A549 (cell line): ENCODE measurements around the gene PTPRK. TPM values are rescaled to one million over a fixed set of nuclear protein-coding genes. Genes with fewer than 3 reads are reported as not detected.

Source experiments
- ATAC-seq, 2 experiments: fragments of 200-7000 bp in 1 of 2; fragments of >200 bp in 1 of 2; cut with Nextera tagmentation in 1 of 2; cut with Tn5 transposase in 1 of 2; 3 replicates each; pipeline versions ENCODE4 v1.8.0 to v1.9.1; 2018 to 2020; ENCODE audit warnings: mild to moderate bottlenecking in 1 of 2, moderate library complexity in 1 of 2
- CTCF ChIA-PET: fragments of 300-600 bp; sonication (Branson Sonifier 250); formaldehyde crosslinking; extraction: SDS; loops from one replicate; lab custom pipeline; 2021; ENCODE audit warnings: antibody characterized with exemption, inconsistent platforms; lab: Yijun Ruan, JAX
- POLR2A ChIA-PET: fragments of 350-600 bp; formaldehyde crosslinking; extraction: SDS; loops from one replicate; lab custom pipeline; 2021; ENCODE audit warnings: antibody characterized with exemption, inconsistent platforms; lab: Yijun Ruan, JAX
- DNase-seq, 2 experiments: peaks; one replicate each; pipeline versions ENCODE4 v3.0.0 to v3.0.0-alpha.2; 2011 to 2016; ENCODE audit warnings: low read depth in 1 of 2, low spot score in 1 of 2
- FAIRE-seq: peaks from 2 replicates; lab custom pipeline; 2011; peaks lifted over from hg19 to GRCh38; lab: Jason Lieb, UNC
- H3K27ac ChIP-seq, 2 experiments: fragments of >200 bp; sonication (Bioruptor Twin); formaldehyde crosslinking; 3 replicates each; pipeline ENCODE4 v1.5.1; 2016 to 2017
- H3K4me1 ChIP-seq: fragments of >200 bp; sonication (Bioruptor Twin); formaldehyde crosslinking; 3 replicates; pipeline ENCODE4 v1.6.1; 2016
- H3K4me2 ChIP-seq: fragments of >200 bp; sonication (Bioruptor Twin); formaldehyde crosslinking; 3 replicates; pipeline ENCODE4 v1.6.1; 2016
- H3K4me3 ChIP-seq: fragments of >200 bp; sonication (Bioruptor Twin); formaldehyde crosslinking; 3 replicates; pipeline ENCODE4 v1.5.1; 2016
- H3K9me3 ChIP-seq: fragments of >200 bp; sonication (Bioruptor Twin); formaldehyde crosslinking; 3 replicates; pipeline ENCODE4 v1.6.1; 2016
- BHLHE40 ChIP-seq: IDR thresholded peaks from 2 replicates; pipeline ENCODE4 v1.6.1; 2012; ENCODE audit warnings: low read depth, low read length, inconsistent platforms
- CHD4 ChIP-seq: fragments of 200-600 bp; sonication (generic); IDR thresholded peaks from 2 replicates; pipeline ENCODE4 v1.6.1; 2016; ENCODE audit warnings: antibody characterized with exemption, mild to moderate bottlenecking, borderline replicate concordance
- E2F6 ChIP-seq: IDR thresholded peaks from 2 replicates; pipeline ENCODE4 v1.6.1; 2012; ENCODE audit warnings: low read depth, borderline replicate concordance
- EHF ChIP-seq: fragments of 250-450 bp; sonication (Bioruptor Pico); IDR thresholded peaks from 2 replicates; pipeline ENCODE4 v1.5.0; 2020; ENCODE audit warnings: mild to moderate bottlenecking
- EHMT2 ChIP-seq: fragments of 200-600 bp; sonication (generic); IDR thresholded peaks from 2 replicates; pipeline ENCODE4 v1.6.1; 2016; ENCODE audit warnings: antibody characterized with exemption, low read depth, mild to moderate bottlenecking, moderate library complexity
- FOSL2 ChIP-seq, 2 experiments: fragments of 450-650 bp in 1 of 2; fragments of >200 bp in 1 of 2; sonication (Bioruptor Twin) in 1 of 2; formaldehyde crosslinking; IDR thresholded peaks; 2 replicates each; pipeline versions ENCODE4 v1.5.0 to v1.6.1; 2016 to 2020; ENCODE audit warnings: mild to moderate bottlenecking in 1 of 2, moderate library complexity in 1 of 2
- FOXS1 ChIP-seq: fragments of 250-450 bp; sonication (Bioruptor Pico); IDR thresholded peaks from 2 replicates; pipeline ENCODE4 v1.5.0; 2020; ENCODE audit warnings: mild to moderate bottlenecking, moderate library complexity
- MAZ ChIP-seq: fragments of 150-350 bp; IDR thresholded peaks from 2 replicates; pipeline ENCODE4 v1.6.1; 2014; ENCODE audit warnings: antibody characterized with exemption, low read depth, low read length, borderline replicate concordance
- MYC ChIP-seq: IDR thresholded peaks from 2 replicates; pipeline ENCODE4 v1.6.1; 2012; ENCODE audit warnings: mild to moderate bottlenecking, inconsistent platforms, low read length, improper control_type of control experiment, borderline replicate concordance
- NPAS2 ChIP-seq: fragments of 250-450 bp; sonication (Bioruptor Pico); IDR thresholded peaks from 2 replicates; pipeline ENCODE4 v1.8.0; 2022; ENCODE audit warnings: mild to moderate bottlenecking, moderate library complexity, borderline replicate concordance
- NR3C1 ChIP-seq: fragments of >200 bp; sonication (Bioruptor Twin); formaldehyde crosslinking; IDR thresholded peaks from 3 replicates; pipeline ENCODE4 v1.6.1; 2017
- PBX3 ChIP-seq: IDR thresholded peaks from 2 replicates; pipeline ENCODE4 v1.6.1; 2012
- RCOR1 ChIP-seq: fragments of 150-350 bp; IDR thresholded peaks from 2 replicates; pipeline ENCODE4 v1.6.1; 2014; ENCODE audit warnings: antibody characterized with exemption, low read length, low read depth
- RNF2 ChIP-seq: fragments of 200-600 bp; sonication (generic); IDR thresholded peaks from 2 replicates; pipeline ENCODE4 v1.6.1; 2016; ENCODE audit warnings: low read depth, mild to moderate bottlenecking, antibody characterized with exemption, moderate library complexity, borderline replicate concordance
- TFCP2L1 ChIP-seq: fragments of 250-450 bp; sonication (Bioruptor Pico); IDR thresholded peaks from 2 replicates; pipeline ENCODE4 v1.5.0; 2021; ENCODE audit warnings: mild to moderate bottlenecking
- ZC3H11A ChIP-seq: fragments of 450-650 bp; IDR thresholded peaks from 2 replicates; pipeline ENCODE4 v1.6.1; 2014; ENCODE audit warnings: antibody characterized with exemption, mild to moderate bottlenecking
- ZNF302 ChIP-seq: fragments of 250-450 bp; sonication (Bioruptor Pico); IDR thresholded peaks from 2 replicates; pipeline ENCODE4 v1.9.0; 2021; ENCODE audit warnings: inconsistent platforms, mild to moderate bottlenecking, moderate library complexity
- ZSCAN20 ChIP-seq: fragments of 250-450 bp; sonication (Bioruptor Pico); IDR thresholded peaks from 2 replicates; pipeline ENCODE4 v1.8.0; 2022; ENCODE audit warnings: mild to moderate bottlenecking, moderate library complexity
- WGBS: methylation state at CpG from one replicate; pipeline ENCODE4 v1.1.6; 2017; ENCODE audit errors: missing lambda C conversion rate; 5-methylcytosine and 5-hydroxymethylcytosine counted together
- polyA plus RNA-seq, 4 experiments: library from polyadenylated mRNA; depleted of rRNA in 3 of 4; stranded (reverse); fragments of >200 nt; fragmentation: RNase III in 1 of 4; extraction: RNeasy Plus Mini Kit Qiagen cat#74134 plus additional on column Dnase treatment in 1 of 4; gene quantifications; 2 replicates in 3 of 4; 3 replicates in 1 of 4; pipeline ENCODE4 v1.2.3, GENCODE V29; 2011 to 2017
- TF ChIP-seq, protein P1 (sequence below): fragments of >200 bp; sonication (Bioruptor Twin); formaldehyde crosslinking; IDR thresholded peaks from 3 replicates; pipeline ENCODE4 v1.5.1; 2016
- TF ChIP-seq, protein P2 (sequence below): fragments of >200 bp; sonication (Bioruptor Twin); formaldehyde crosslinking; IDR thresholded peaks from 2 replicates; pipeline ENCODE4 v1.6.1; 2016

Gene PTPRK
- polyA plus RNA-seq, 2 of the 4 experiments (the other 2 are of a cell fraction): 14.4 to 16.1 TPM

- no peak for TF ChIP-seq E2F6
- TF ChIP-seq MYC: no peak
- TF ChIP-seq BHLHE40: no peak
- TF ChIP-seq MAZ: no peak
- no peak for TF ChIP-seq TFCP2L1 (CRISPR knock-in tag)
- TF ChIP-seq ZNF302 (CRISPR knock-in tag): no peak
- TF ChIP-seq, protein P1, sequence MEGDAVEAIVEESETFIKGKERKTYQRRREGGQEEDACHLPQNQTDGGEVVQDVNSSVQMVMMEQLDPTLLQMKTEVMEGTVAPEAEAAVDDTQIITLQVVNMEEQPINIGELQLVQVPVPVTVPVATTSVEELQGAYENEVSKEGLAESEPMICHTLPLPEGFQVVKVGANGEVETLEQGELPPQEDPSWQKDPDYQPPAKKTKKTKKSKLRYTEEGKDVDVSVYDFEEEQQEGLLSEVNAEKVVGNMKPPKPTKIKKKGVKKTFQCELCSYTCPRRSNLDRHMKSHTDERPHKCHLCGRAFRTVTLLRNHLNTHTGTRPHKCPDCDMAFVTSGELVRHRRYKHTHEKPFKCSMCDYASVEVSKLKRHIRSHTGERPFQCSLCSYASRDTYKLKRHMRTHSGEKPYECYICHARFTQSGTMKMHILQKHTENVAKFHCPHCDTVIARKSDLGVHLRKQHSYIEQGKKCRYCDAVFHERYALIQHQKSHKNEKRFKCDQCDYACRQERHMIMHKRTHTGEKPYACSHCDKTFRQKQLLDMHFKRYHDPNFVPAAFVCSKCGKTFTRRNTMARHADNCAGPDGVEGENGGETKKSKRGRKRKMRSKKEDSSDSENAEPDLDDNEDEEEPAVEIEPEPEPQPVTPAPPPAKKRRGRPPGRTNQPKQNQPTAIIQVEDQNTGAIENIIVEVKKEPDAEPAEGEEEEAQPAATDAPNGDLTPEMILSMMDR: no peak
These were observed 182.8 kb downstream of the PTPRK start (continued) for GRCh38 chr6:128337619-128338018.

GRCh38 chr6:128336436-128337095 lies 183.8 kb downstream of the PTPRK start:
- no peak overlapping the region for H3K4me3 ChIP-seq
- POLR2A ChIA-PET: no interaction called here
- no peak for TF ChIP-seq RCOR1
- TF ChIP-seq ZC3H11A: no peak
- TF ChIP-seq BHLHE40: no peak
- no peak for TF ChIP-seq TFCP2L1 (CRISPR knock-in tag)
- CTCF ChIA-PET: interaction anchor here (1.5 kb wide), 1 partner anchor 481 kb away, joined by 4 read pairs; no protein-coding TSS in a partner anchor
- H3K4me1 ChIP-seq: peaks cover 14% of the 10 kb centered on the region
- 57% methylated on average over 3 of the region's 3 CpGs for WGBS
- H3K27ac ChIP-seq: no peak overlapping the region
- FAIRE-seq: no peak
- ATAC-seq: no peak
- no peaks in the 10 kb centered on the region for H3K9me3 ChIP-seq
- no peak overlapping the region for H3K4me2 ChIP-seq
- DNase-seq: no peak

- Histone ChIP-seq H3K9me3 (no peaks in the 10 kb centered on the region), H3K4me3 (no peak overlapping the region), H3K4me1 (peaks cover 14% of the 10 kb centered on the region), H3K27ac (no peak overlapping the region), H3K4me2 (no peak overlapping the region)
- ChIA-PET POLR2A (no interaction called here), CTCF (interaction anchor here (0.6 to 1.5 kb wide), 2 partner anchors 30 to 480 kb away, joined by 3 to 4 read pairs; no protein-coding TSS in a partner anchor)
- no peak for DNase-seq
- ATAC-seq: no peak
- no peak for TF ChIP-seq EHF (CRISPR knock-in tag)
- TF ChIP-seq BHLHE40: no peak
- TF ChIP-seq NR3C1: no peak
- no peak for TF ChIP-seq RNF2
- no peak for TF ChIP-seq FOSL2 (IDR thresholded peaks at IDR 0.05)
- no peak for TF ChIP-seq FOSL2 (CRISPR knock-in tag; IDR thresholded peaks at IDR 0.05)
- TF ChIP-seq, protein P2, sequence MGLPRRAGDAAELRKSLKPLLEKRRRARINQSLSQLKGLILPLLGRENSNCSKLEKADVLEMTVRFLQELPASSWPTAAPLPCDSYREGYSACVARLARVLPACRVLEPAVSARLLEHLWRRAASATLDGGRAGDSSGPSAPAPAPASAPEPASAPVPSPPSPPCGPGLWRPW: no peak
- no peak for TF ChIP-seq CHD4
- no peak for TF ChIP-seq ZSCAN20 (CRISPR knock-in tag)
- TF ChIP-seq PBX3: no peak
- TF ChIP-seq EHMT2: no peak
- no peak for TF ChIP-seq FOXS1 (CRISPR knock-in tag)
- TF ChIP-seq NPAS2: no peak
- WGBS: 100% methylated on average over 1 of the region's 1 CpG
- FAIRE-seq: no peak
These were observed 184.4 kb downstream of the PTPRK start for GRCh38 chr6:128335963-128336362.
